ENCODE measurements around the gene PHKG2.
A peak's percentile ranks its signal among the peaks of the same experiment; 100 is the strongest.

Gene PHKG2

DNA sequence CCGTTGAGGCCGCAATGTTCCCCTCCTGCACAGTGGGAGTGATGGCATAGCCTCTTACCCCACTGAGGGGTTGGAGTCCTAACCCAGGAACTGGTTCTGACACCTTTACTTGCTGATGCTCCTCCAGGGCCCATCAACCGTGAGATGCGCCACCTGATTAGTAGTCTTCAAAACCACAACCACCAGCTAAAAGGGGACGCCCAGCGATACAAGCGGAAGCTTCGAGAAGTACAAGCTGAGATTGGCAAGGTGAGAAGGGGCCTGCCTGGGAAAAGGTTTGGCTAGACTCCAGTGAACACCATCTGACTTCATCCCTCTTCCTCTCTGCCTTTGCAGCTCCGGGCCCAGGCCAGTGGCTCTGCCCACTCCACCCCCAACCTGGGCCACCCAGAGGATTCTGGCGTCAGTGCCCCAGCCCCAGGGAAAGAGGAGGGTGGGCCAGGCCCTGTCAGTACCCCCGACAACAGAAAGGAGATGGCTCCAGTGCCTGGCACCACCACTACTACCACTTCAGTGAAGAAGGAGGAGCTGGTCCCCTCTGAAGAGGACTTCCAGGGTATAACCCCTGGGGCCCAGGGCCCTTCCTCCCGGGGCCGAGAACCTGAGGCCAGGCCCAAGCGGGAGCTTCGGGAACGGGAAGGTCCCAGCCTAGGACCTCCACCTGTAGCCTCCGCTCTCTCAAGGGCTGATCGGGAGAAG, 19.7 kb downstream of the PHKG2 start:
- in situ Hi-C loops (cut with MboI; ENCODE audit: low pct_unique_long_range_greater_than_20kb, low sequenced_read_pairs) = no loop called here
- no peak for DNase-seq

DNA sequence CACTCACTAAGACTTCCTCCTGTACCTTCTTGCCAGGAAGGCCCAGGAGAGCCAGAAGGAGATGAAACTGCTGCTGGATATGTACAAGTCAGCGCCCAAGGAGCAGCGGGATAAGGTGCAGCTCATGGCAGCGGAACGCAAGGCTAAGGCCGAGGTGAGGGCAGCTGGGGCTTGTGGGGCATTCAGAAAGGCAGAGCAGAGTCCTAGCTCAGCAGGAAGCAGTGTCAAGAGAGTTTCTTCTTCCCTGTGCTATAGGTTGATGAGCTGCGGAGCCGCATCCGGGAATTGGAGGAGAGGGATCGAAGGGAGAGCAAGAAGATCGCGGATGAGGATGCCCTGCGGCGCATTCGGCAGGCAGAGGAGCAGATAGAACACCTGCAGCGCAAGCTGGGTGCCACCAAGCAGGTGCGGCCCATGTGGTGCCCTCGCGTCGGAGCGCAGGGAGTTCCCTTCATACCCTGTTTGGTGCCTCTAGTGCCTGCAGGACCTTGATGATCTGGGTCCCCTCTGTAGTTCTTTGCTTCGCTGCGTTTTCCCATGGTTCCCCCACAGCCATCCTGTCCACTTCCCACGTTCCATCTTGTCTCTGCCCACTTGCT, 20.5 kb downstream of the PHKG2 start:
- in situ Hi-C loops (cut with MboI; ENCODE audit: low pct_unique_long_range_greater_than_20kb, low sequenced_read_pairs) = no loop called here
- DNase-seq = no peak

- in situ Hi-C loops (cut with MboI; ENCODE audit: low pct_unique_long_range_greater_than_20kb, low sequenced_read_pairs) = no loop called here
- no peak for DNase-seq
Observed at GRCh38 chr16:30769379-30770089, 21.3 kb downstream of the PHKG2 start.

- in situ Hi-C loops (cut with MboI; ENCODE audit: low pct_unique_long_range_greater_than_20kb, low sequenced_read_pairs) = no loop called here
Observed at GRCh38 chr16:30771726-30772125, 23.5 kb downstream of the PHKG2 start.

DNA sequence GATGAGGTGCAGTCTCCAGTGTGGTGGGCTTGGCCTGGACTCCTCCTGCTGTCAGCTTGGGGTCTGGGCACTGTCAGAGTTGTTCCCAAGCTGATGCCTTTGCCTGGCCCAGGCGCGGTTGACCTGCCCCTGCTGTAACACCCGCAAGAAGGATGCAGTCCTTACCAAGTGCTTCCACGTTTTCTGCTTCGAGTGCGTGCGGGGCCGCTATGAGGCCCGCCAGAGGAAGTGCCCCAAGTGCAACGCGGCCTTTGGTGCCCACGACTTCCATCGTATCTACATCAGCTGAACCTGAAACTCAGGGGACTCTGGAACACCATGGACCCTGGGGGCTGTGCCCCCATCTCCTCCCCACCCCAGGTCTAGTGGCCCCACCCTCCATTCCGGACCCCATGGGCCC, 25.6 kb downstream of the PHKG2 start:
- in situ Hi-C loops (cut with MboI; ENCODE audit: low pct_unique_long_range_greater_than_20kb, low sequenced_read_pairs) = no loop called here

More at GRCh38 chr16:30771726-30772125, 23.5 kb downstream of the PHKG2 start:
- no peak for DNase-seq

DNA sequence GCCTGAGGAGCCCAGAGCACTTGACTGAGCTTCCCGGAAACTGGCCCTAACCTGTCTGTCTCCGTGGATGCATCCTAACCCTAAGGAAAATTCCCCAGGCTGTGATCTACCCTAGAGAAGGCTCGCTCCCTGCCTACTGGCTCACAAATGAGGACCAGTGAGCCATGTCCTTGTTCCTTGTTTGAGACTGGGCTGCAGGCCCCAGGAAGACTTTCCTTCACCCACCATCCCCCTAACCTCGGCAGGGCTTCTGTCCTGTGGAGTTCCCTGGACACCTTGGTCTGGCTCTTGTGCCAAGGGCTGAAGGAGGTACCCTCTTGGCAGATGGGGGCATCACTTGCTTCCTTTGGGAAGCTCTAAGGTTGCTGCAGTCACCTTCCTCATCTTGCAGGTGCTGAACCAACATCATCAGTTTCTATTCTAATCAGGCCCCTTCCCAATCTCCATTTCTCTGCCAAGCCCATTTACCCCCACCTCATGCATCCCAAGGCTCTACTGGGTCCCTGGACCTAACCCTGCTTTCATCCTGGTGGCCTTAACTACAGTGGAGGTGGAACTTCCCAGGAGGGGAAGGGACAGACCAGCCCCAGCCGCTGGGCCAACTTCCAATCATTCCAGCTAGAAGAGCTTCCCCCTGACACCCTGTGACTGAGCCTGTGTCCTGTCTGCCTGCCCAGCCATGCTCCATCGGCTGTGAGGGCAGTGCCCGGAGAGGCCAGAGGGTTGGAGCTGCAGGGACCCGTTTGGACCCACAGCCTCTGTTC, 26.3 kb downstream of the PHKG2 start:
- in situ Hi-C loops (cut with MboI; ENCODE audit: low pct_unique_long_range_greater_than_20kb, low sequenced_read_pairs) = no loop called here
- no peak for DNase-seq

More for the DNA sequence above, 25.6 kb downstream of the PHKG2 start:
- DNase-seq = no peak

DNA sequence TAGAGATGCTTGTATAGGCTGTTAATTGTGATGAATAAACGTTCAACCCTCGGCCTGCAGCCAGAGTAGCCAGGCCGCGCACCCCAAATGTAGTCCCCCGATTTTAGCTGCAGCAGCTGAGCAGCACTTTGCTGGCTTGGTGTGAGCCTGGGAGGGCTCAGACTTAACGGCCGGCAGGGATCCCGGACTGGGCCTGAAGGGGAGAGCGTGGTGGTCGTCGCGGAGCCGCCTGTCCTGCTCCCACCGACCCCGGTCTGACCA, 26.8 kb downstream of the PHKG2 start:
- DNase-seq = no peak
- in situ Hi-C loops (cut with MboI; ENCODE audit: low pct_unique_long_range_greater_than_20kb, low sequenced_read_pairs) = no loop called here

- in situ Hi-C loops (cut with MboI; ENCODE audit: low pct_unique_long_range_greater_than_20kb, low sequenced_read_pairs) = no loop called here
- peak; percentile 83 for DNase-seq
Observed at GRCh38 chr16:30775392-30776188, 27.4 kb downstream of the PHKG2 start.

DNA sequence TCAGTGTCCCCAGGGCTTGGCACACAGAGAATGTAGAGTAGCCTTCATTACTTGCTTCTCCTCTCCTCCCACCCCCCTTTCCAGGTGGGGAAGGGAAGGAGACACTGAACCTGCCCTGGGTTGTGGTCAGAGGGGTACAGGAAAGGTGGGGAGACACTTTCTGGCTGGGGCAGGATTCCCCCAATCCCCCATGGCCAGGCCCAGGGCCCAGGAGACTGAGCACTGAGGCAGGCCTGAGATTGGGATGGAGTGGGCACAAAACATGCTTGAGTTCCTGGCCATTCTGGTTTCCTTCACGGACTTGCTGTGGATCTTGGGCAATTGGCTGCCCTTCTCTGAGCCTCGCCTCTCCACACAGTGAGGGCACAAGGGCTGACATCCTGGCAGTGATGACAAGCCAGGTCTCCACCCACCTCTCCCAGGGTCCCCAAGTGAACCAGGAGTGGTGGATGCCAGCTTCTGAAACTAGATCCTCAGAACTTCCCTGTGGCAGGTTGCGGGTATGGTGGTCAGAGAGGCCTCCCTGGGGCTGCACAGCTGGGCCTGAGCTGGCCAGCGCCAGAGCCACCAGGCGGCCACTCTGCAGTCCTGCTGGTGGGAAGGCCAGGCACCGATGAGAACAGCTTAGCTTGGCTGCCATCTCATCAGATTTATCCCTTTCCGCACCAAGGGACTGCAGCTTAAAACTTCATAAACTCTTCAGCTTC, 29.5 kb downstream of the PHKG2 start:
- in situ Hi-C loops (cut with MboI; ENCODE audit: low pct_unique_long_range_greater_than_20kb, low sequenced_read_pairs) = no loop called here
- DNase-seq = no peak

- DNase-seq = no peak
- in situ Hi-C loops (cut with MboI; ENCODE audit: low pct_unique_long_range_greater_than_20kb, low sequenced_read_pairs) = no loop called here
Observed at GRCh38 chr16:30778549-30779244, 30.5 kb downstream of the PHKG2 start.

DNA sequence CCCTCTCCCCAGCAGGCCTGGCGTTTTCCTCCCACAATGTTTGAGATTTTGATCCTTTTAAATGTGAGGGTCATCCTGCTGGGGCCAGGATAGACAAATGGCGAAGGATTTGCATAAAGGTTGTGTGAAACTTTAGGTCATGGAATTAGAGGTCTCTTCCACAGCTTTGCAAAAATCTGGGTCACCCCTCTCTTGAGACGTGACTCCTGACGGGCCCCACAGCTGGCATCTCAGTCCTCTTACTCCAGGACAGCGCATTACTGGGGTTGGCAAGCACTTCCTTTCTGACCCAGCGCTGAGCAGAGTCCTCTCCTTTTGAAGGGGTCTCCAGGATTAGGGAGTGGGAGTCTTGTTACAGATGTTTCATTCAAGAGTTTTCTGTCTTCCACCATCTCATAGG, 31.4 kb downstream of the PHKG2 start:
- no peak for DNase-seq
- in situ Hi-C loops (cut with MboI; ENCODE audit: low pct_unique_long_range_greater_than_20kb, low sequenced_read_pairs) = no loop called here

GRCh38 chr16:30780021-30780420, 31.8 kb downstream of the PHKG2 start:
- no peak for DNase-seq
- in situ Hi-C loops (cut with MboI; ENCODE audit: low pct_unique_long_range_greater_than_20kb, low sequenced_read_pairs) = no loop called here

- in situ Hi-C loops (cut with MboI; ENCODE audit: low pct_unique_long_range_greater_than_20kb, low sequenced_read_pairs) = no loop called here
Observed at GRCh38 chr16:30780549-30780948, 32.3 kb downstream of the PHKG2 start.

GRCh38 chr16:30782486-30783279, 34.5 kb downstream of the PHKG2 start:
- in situ Hi-C loops (cut with MboI; ENCODE audit: low pct_unique_long_range_greater_than_20kb, low sequenced_read_pairs) = no loop called here
- no peak for DNase-seq

More at GRCh38 chr16:30780549-30780948, 32.3 kb downstream of the PHKG2 start:
- no peak for DNase-seq

GRCh38 chr16:30783280-30784109, 35.3 kb downstream of the PHKG2 start:
- DNase-seq = no peak

GRCh38 chr16:30784215-30784614, 36.0 kb downstream of the PHKG2 start:
- no peak for DNase-seq
- in situ Hi-C loops (cut with MboI; ENCODE audit: low pct_unique_long_range_greater_than_20kb, low sequenced_read_pairs) = no loop called here

More at GRCh38 chr16:30783280-30784109, 35.3 kb downstream of the PHKG2 start:
- in situ Hi-C loops (cut with MboI; ENCODE audit: low pct_unique_long_range_greater_than_20kb, low sequenced_read_pairs) = no loop called here
